DMS53 (cell line): ENCODE data around the gene SLC9C1.
A peak's percentile ranks its signal among the peaks of the same experiment; 100 is the strongest.
"Not testable (repeated sequence)": the region's sequence is repeated elsewhere in the genome, so short reads cannot be mapped to it uniquely, and the experiment has no call there.

Source experiments
- DNase-seq: peaks from one replicate; lab custom pipeline; 2025; lab: John Stamatoyannopoulos, UW

The SLC9C1 gene

GRCh38 chr3:112187300-112187699, 106.7 kb downstream of the SLC9C1 start:
- no peak for DNase-seq

GRCh38 chr3:112185423-112186035, 108.5 kb downstream of the SLC9C1 start:
- not testable (repeated sequence) for DNase-seq

- no peak for DNase-seq
Measured at GRCh38 chr3:112175646-112176045, 118.4 kb downstream of the SLC9C1 start.

GRCh38 chr3:112175037-112175436, 119.0 kb downstream of the SLC9C1 start:
- DNase-seq = no peak

- no peak for DNase-seq
Measured at GRCh38 chr3:112171144-112171543, 122.9 kb downstream of the SLC9C1 start.

- DNase-seq = no peak
Measured at GRCh38 chr3:112170046-112170445, 124.0 kb downstream of the SLC9C1 start.

- no peak for DNase-seq
Measured at GRCh38 chr3:112167758-112168157, 126.3 kb downstream of the SLC9C1 start.

- DNase-seq = no peak
Measured at GRCh38 chr3:112149136-112149535, 144.9 kb downstream of the SLC9C1 start.

GRCh38 chr3:112143689-112144088, 150.3 kb downstream of the SLC9C1 start:
- no peak for DNase-seq

- DNase-seq = no peak
Measured at GRCh38 chr3:112143251-112143650, 150.8 kb downstream of the SLC9C1 start.

- DNase-seq = no peak
Measured at GRCh38 chr3:112141293-112141692, 152.7 kb downstream of the SLC9C1 start.

- no peak for DNase-seq
Measured at GRCh38 chr3:112140584-112140983, 153.4 kb downstream of the SLC9C1 start.

GRCh38 chr3:112138219-112138969, 155.6 kb downstream of the SLC9C1 start:
- DNase-seq = no peak

GRCh38 chr3:112137781-112138180, 156.2 kb downstream of the SLC9C1 start:
- DNase-seq = no peak

- DNase-seq = peak; percentile 65
Measured at GRCh38 chr3:112136959-112137693, 156.9 kb downstream of the SLC9C1 start.

GRCh38 chr3:112136046-112136445, 158.0 kb downstream of the SLC9C1 start:
- DNase-seq = no peak

- peak; percentile 2 for DNase-seq
Measured at GRCh38 chr3:112134335-112135124, 159.5 kb downstream of the SLC9C1 start.

GRCh38 chr3:112133626-112134334, 160.2 kb downstream of the SLC9C1 start:
- DNase-seq = no peak

GRCh38 chr3:112132975-112133448, 161.0 kb downstream of the SLC9C1 start, which contains the start of gene GCSAM:
Gene GCSAM, minus strand, starts transcription at chr3:112133248. Its CDS starts 128 bp downstream, at chr3:112133120.
- DNase-seq = no peak

- no peak for DNase-seq
Measured at GRCh38 chr3:112132554-112132953, 161.5 kb downstream of the SLC9C1 start.

GRCh38 chr3:112132088-112132487, 161.9 kb downstream of the SLC9C1 start:
- DNase-seq = no peak
